HepG2 (cell line): ENCODE data around the gene CLASP1. TPM values are rescaled to one million over a fixed set of nuclear protein-coding genes. Genes with fewer than 3 reads are reported as not detected.

Source experiments
- EEA1 ChIP-seq: sonication (generic); formaldehyde crosslinking; IDR thresholded peaks from 2 replicates; pipeline ENCODE4 v1.5.1; 2020; ENCODE audit warnings: mild to moderate bottlenecking, missing genetic modification reagents, borderline replicate concordance
- ERF ChIP-seq: IDR thresholded peaks from 2 replicates; pipeline ENCODE4 v1.6.1; 2018; ENCODE audit warnings: missing biosample characterization, missing genetic modification reagents
- FOXC1 ChIP-seq: sonication (generic); formaldehyde crosslinking; IDR thresholded peaks from 2 replicates; pipeline ENCODE4 v1.8.0; 2022; ENCODE audit warnings: mild to moderate bottlenecking, missing genetic modification reagents, borderline replicate concordance
- HES4 ChIP-seq: sonication (generic); formaldehyde crosslinking; IDR thresholded peaks from 2 replicates; pipeline ENCODE4 v1.9.0; 2021; ENCODE audit warnings: mild to moderate bottlenecking, missing genetic modification reagents, borderline replicate concordance
- HHEX ChIP-seq: IDR thresholded peaks from 2 replicates; pipeline ENCODE4 v1.6.1; 2016; ENCODE audit warnings: control low read depth
- KAT7 ChIP-seq: IDR thresholded peaks from 2 replicates; pipeline ENCODE4 v1.6.1; 2018; ENCODE audit warnings: borderline replicate concordance, missing compliant biosample characterization
- NPAS2 ChIP-seq: sonication (generic); formaldehyde crosslinking; IDR thresholded peaks from 2 replicates; pipeline ENCODE4 v1.8.0; 2022; ENCODE audit warnings: mild to moderate bottlenecking, missing genetic modification reagents, borderline replicate concordance
- NR2F2 ChIP-seq: IDR thresholded peaks from 2 replicates; pipeline ENCODE4 v1.6.1; 2012; ENCODE audit warnings: low read depth, inconsistent platforms, borderline replicate concordance
- PHB2 ChIP-seq: fragments of 450-650 bp; IDR thresholded peaks from 2 replicates; pipeline ENCODE4 v1.6.1; 2018; ENCODE audit not compliant: partially characterized antibody
- PTBP1 ChIP-seq: fragments of 200-400 bp; formaldehyde crosslinking; IDR thresholded peaks from 2 replicates; pipeline ENCODE4 v1.6.1; 2018; ENCODE audit warnings: low read length, low read depth; ENCODE audit not compliant: poor library complexity, severe bottlenecking
- SRSF1 ChIP-seq: fragments of 200-400 bp; formaldehyde crosslinking; optimal IDR thresholded peaks from 2 replicates; pipeline ENCODE3; 2017; ENCODE audit warnings: mild to moderate bottlenecking, low read depth, low read length, moderate library complexity
- TGIF2 ChIP-seq: IDR thresholded peaks from 2 replicates; pipeline ENCODE4 v1.6.1; 2016; ENCODE audit warnings: control low read depth, missing compliant biosample characterization
- ZFP41 ChIP-seq: sonication (generic); formaldehyde crosslinking; IDR thresholded peaks from 2 replicates; pipeline ENCODE4 v1.4.0; 2020; ENCODE audit warnings: mild to moderate bottlenecking, missing genetic modification reagents, borderline replicate concordance
- ZNF224 ChIP-seq: sonication (generic); formaldehyde crosslinking; IDR thresholded peaks from 2 replicates; pipeline ENCODE4 v1.5.0; 2020; ENCODE audit warnings: mild to moderate bottlenecking, missing genetic modification reagents
- ZNF350 ChIP-seq: sonication (generic); formaldehyde crosslinking; IDR thresholded peaks from 2 replicates; pipeline ENCODE4 v1.4.0; 2020; ENCODE audit warnings: mild to moderate bottlenecking, low read depth, missing genetic modification reagents, borderline replicate concordance
- ZNF367 ChIP-seq: sonication (generic); formaldehyde crosslinking; IDR thresholded peaks from 2 replicates; pipeline ENCODE4 v1.4.0; 2020; ENCODE audit warnings: missing genetic modification reagents, borderline replicate concordance
- ZNF552 ChIP-seq: sonication (generic); formaldehyde crosslinking; IDR thresholded peaks from 2 replicates; pipeline ENCODE4 v1.9.0; 2022; ENCODE audit warnings: missing genetic modification reagents, mild to moderate bottlenecking, borderline replicate concordance
- ZNF703 ChIP-seq: sonication (generic); formaldehyde crosslinking; IDR thresholded peaks from 2 replicates; pipeline ENCODE4 v1.5.1; 2020; ENCODE audit warnings: missing genetic modification reagents, mild to moderate bottlenecking, moderate library complexity, borderline replicate concordance
- ZNF720 ChIP-seq: sonication (generic); formaldehyde crosslinking; IDR thresholded peaks from 2 replicates; pipeline ENCODE4 v1.4.0; 2020; ENCODE audit warnings: missing genetic modification reagents
- ZSCAN25 ChIP-seq: sonication (generic); formaldehyde crosslinking; IDR thresholded peaks from 2 replicates; pipeline ENCODE4 v1.8.0; 2022; ENCODE audit warnings: mild to moderate bottlenecking, missing genetic modification reagents
- polyA plus RNA-seq, 8 experiments: library from polyadenylated mRNA; depleted of rRNA in 3 of 8; stranded (reverse) in 7 of 8; unstranded in 1 of 8; fragments of >200 nt; fragmentation: Illumina TruSeq in 4 of 8; extraction: Trizol in 4 of 8; gene quantifications; 2 replicates each; pipeline versions ENCODE4 v1.2.1 to v1.2.3, GENCODE V29; 2011 to 2016; ENCODE audit warnings: low read depth in 4 of 8, missing spikeins in 1 of 8, mixed read lengths in 1 of 8; ENCODE audit not compliant: insufficient read depth in 1 of 8
- total RNA-seq, 5 experiments: library from RNA; depleted of rRNA; stranded (reverse); fragments of >200 nt; fragmentation: Illumina TruSeq; extraction: Trizol; gene quantifications; 2 replicates each; pipeline ENCODE4 v1.2.3, GENCODE V29; 2016; ENCODE audit warnings: low read depth in 1 of 5
- TF ChIP-seq, protein P1 (sequence below): sonication (generic); formaldehyde crosslinking; IDR thresholded peaks from 2 replicates; pipeline ENCODE4 v1.8.1; 2023; ENCODE audit warnings: mild to moderate bottlenecking, moderate library complexity, missing genetic modification reagents
- TF ChIP-seq, protein P2 (sequence below): conservative IDR thresholded peaks from 2 replicates; pipeline ENCODE4 v1.6.1; 2018; ENCODE audit warnings: missing genetic modification reagents
- TF ChIP-seq, protein P3 (sequence below): sonication (generic); formaldehyde crosslinking; conservative IDR thresholded peaks from 2 replicates; pipeline ENCODE4 v1.5.0; 2020; ENCODE audit warnings: missing genetic modification reagents
- TF ChIP-seq, protein P4 (sequence below): sonication (generic); formaldehyde crosslinking; IDR thresholded peaks from 2 replicates; pipeline ENCODE4 v1.4.0; 2020; ENCODE audit warnings: low read depth, mild to moderate bottlenecking, missing genetic modification reagents
- TF ChIP-seq, protein P5 (sequence below): sonication (generic); formaldehyde crosslinking; IDR thresholded peaks from 2 replicates; pipeline ENCODE4 v1.5.0; 2020; ENCODE audit warnings: missing genetic modification reagents

CLASP1 gene
- total and polyA plus RNA-seq, 2 of the 13 experiments (the other 11 are each of a cell fraction or from before 2014, with no cell fraction given), result 11.7 to 47.9 TPM

DNA sequence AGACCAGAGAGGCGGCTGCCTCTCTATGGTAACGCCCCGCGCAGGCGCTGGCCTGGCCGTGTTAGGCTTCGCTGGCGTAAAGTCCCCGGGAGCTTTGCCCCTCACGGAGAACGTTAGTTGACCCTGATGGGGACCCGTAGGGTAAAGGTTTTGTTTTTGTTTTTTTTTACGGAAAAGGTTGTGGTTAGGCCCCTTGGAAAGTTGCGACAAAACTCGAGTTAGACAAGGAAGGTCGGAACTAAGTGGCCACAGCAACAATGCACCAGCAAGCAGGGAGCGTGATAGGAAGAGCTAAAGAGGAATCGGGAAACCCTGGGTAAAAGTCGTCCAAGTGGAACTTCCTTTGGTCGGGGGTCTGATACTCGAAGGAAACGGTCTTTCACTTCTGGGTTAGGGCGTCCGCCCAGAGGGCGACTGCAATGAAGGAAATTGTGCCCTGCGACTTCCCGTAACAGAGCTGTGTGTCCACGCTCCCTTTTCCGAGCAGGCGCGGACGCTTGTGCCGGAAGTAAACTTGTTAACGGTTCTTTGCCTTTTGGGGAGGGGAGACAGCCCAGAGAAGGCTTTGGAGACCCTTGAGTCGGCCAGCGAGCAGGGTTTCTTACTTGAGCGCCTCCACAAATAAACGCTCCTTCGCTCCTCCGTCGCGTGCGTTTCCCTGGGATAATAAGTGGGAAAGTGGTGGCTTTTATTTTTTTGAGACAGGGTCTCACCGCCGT, 493 bp upstream of the CLASP1 start (continued):
- TF ChIP-seq, protein P1, sequence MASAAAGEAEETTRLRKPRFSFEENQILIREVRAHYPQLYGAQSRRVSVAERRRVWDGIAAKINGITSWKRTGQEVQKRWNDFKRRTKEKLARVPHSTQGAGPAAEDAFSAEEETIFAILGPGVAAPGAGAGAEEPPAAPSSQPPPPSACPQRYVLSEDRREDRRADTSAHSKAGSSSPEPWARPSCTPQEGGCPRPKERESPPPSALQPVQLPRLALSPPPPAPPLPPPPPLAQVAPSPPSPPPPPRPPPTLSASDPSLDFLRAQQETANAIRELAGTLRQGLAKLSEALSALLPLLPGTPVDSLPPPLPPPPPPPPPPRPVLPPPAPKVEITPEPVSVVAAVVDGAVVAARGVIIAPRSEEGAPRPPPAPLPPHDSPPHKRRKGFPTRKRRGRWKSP (CRISPR knock-in tag), result peak; percentile 84
- TF ChIP-seq, protein P2, sequence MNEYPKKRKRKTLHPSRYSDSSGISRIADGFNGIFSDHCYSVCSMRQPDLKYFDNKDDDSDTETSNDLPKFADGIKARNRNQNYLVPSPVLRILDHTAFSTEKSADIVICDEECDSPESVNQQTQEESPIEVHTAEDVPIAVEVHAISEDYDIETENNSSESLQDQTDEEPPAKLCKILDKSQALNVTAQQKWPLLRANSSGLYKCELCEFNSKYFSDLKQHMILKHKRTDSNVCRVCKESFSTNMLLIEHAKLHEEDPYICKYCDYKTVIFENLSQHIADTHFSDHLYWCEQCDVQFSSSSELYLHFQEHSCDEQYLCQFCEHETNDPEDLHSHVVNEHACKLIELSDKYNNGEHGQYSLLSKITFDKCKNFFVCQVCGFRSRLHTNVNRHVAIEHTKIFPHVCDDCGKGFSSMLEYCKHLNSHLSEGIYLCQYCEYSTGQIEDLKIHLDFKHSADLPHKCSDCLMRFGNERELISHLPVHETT (CRISPR knock-in tag), result peak; percentile 80; the same call in 1 of the 2 replicates
- TF ChIP-seq, protein P3, sequence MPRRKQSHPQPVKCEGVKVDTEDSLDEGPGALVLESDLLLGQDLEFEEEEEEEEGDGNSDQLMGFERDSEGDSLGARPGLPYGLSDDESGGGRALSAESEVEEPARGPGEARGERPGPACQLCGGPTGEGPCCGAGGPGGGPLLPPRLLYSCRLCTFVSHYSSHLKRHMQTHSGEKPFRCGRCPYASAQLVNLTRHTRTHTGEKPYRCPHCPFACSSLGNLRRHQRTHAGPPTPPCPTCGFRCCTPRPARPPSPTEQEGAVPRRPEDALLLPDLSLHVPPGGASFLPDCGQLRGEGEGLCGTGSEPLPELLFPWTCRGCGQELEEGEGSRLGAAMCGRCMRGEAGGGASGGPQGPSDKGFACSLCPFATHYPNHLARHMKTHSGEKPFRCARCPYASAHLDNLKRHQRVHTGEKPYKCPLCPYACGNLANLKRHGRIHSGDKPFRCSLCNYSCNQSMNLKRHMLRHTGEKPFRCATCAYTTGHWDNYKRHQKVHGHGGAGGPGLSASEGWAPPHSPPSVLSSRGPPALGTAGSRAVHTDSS (CRISPR knock-in tag), result no peak
- TF ChIP-seq ZNF720, result no peak
- TF ChIP-seq FOXC1 (CRISPR knock-in tag), result peak; percentile 71
- TF ChIP-seq, protein P4, sequence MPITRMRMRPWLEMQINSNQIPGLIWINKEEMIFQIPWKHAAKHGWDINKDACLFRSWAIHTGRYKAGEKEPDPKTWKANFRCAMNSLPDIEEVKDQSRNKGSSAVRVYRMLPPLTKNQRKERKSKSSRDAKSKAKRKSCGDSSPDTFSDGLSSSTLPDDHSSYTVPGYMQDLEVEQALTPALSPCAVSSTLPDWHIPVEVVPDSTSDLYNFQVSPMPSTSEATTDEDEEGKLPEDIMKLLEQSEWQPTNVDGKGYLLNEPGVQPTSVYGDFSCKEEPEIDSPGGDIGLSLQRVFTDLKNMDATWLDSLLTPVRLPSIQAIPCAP (CRISPR knock-in tag), result 0 out of 2 replicates have a peak, but pooled peaks have one; percentile 28
- TF ChIP-seq NR2F2, result peak; percentile 43; the same call in 1 of the 2 replicates
- TF ChIP-seq ZNF367, result no peak
- peak; percentile 67 for TF ChIP-seq ZFP41 (CRISPR knock-in tag)
- TF ChIP-seq PTBP1, result peak; percentile 17
- TF ChIP-seq ZNF552 (CRISPR knock-in tag), result peak; percentile 52
- TF ChIP-seq ZSCAN25 (CRISPR knock-in tag), result no peak
- peak; percentile 74; the same call in 1 of the 2 replicates for TF ChIP-seq KAT7 (CRISPR knock-in tag)
- TF ChIP-seq HHEX (CRISPR knock-in tag), result no peak
- TF ChIP-seq TGIF2 (CRISPR knock-in tag), result peak; percentile 92
- TF ChIP-seq, protein P5, sequence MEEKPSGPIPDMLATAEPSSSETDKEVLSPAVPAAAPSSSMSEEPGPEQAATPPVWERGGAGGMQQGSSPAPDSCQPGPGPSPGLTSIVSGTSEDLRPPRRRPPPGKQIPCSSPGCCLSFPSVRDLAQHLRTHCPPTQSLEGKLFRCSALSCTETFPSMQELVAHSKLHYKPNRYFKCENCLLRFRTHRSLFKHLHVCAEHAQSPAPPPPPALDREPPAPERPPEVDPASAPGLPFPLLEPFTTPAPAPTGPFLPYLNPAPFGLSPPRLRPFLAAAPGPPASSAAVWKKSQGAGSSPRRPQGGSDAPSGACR (CRISPR knock-in tag), result peak; percentile 87; the same call in 1 of the 2 replicates
- TF ChIP-seq SRSF1, result peak; percentile 40
- no peak for TF ChIP-seq PHB2
- TF ChIP-seq EEA1 (CRISPR knock-in tag), result no peak
- peak; percentile 58 for TF ChIP-seq ERF (CRISPR knock-in tag)
- peak; percentile 86; the same call in 1 of the 2 replicates for TF ChIP-seq ZNF703 (CRISPR knock-in tag)
- 0 out of 2 replicates have a peak, but pooled peaks have one; percentile 56 for TF ChIP-seq ZNF224
- peak; percentile 52 for TF ChIP-seq HES4 (CRISPR knock-in tag)
- TF ChIP-seq NPAS2 (CRISPR knock-in tag), result no peak
- TF ChIP-seq ZNF350 (CRISPR knock-in tag), result peak; percentile 88; the same call in 1 of the 2 replicates
